ENCODE data around the gene PPP1R3A.
"Not testable (repeated sequence)": the region's sequence is repeated elsewhere in the genome, so short reads cannot be mapped to it uniquely, and the experiment has no call there.

PPP1R3A gene

DNA sequence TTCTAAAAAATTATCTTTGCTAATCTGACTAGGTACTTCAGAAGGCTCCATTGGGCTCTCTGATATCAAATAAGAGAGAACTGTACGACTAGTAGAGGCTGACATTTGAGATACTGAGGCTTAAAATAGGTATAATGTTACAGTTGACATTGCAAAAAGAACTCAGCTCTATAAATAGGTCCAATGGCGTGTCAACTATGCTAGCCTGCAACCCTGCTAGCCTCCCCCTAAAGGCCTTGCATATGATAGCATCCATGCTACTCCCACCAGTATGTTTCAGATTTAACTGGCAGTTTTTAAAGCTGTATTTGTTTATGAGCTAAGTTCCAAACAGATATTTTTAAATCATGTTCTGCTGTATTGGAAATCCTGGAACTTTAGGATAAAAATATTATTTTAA, at the start of gene PPP1R3A:
Gene PPP1R3A, minus strand, starts transcription at position 64 of the 400 bp plus-strand sequence. Its CDS starts 13 bp downstream, at position 51.
- DNase-seq, result no peak

- DNase-seq, result no peak
Measured at GRCh38 chr7:113963356-113963755, 44.5 kb upstream of the PPP1R3A start.

DNA sequence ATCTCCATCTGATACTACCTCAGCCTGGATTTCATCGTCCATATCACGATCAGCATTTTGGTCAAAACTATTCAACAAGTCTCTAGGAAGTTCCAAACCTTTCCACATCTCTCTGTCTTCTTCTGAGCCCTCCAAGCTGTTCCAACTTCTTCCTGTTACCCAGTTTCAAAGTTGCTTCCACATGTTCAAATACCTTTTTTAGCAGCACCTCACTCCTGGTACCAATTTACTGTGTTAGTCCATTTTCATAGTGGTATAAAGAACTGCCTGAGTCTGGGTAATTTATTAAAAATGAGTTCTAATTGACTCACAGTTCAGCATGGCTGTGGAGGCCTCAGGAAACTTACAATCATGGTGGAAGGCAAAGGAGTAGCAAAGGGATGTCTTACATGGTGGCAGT, 41.1 kb upstream of the PPP1R3A start:
- no peak for DNase-seq

DNA sequence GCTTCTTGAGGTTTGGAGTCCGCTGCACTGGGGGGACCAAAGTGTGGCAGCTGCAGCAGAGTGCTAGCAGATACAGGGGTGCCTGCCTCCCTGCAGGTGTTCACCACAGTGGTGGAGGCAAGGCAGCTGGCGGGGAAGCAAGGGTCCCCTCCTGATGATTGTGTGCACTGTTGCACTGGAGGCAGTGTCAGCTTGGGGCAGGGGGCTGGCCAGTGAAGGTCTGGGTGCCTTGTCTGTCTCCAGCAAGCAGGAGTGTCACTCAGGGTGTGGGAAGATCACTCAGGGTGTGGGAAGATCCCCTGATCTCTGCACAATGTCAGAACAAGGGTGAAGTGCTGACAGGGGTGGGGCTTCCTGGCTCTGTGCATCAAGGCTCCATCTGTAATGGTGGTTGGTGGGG, 36.3 kb upstream of the PPP1R3A start:
- no peak for DNase-seq

GRCh38 chr7:113953553-113953952, 34.7 kb upstream of the PPP1R3A start:
- DNase-seq, result no peak

- no peak for DNase-seq
Measured at GRCh38 chr7:113945018-113945938, 26.5 kb upstream of the PPP1R3A start.

DNA sequence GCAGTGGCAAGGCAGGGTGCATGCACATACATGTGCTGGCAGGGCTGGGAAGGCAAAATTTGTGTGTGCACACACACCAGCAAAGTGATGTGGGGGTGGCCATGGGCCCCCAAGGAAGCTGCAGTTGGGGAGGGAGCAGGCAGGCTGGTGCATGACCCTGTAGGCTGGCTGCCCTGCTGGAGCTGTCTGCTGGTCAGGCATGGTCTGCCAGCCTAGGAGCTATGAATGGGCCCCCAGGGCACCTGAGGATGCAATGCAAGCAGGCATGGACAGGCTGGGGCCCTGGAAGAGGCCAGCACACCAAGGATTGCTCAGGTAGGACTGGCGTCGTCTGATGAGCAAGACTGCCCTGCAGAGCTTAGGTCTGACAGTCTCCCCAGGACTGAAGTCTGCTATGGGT, 18.2 kb upstream of the PPP1R3A start:
- DNase-seq, result no peak

- DNase-seq, result no peak
Measured at GRCh38 chr7:113936535-113936934, 17.7 kb upstream of the PPP1R3A start.

- not testable (repeated sequence) for DNase-seq
Measured at GRCh38 chr7:113929389-113929788, 10.6 kb upstream of the PPP1R3A start.

DNA sequence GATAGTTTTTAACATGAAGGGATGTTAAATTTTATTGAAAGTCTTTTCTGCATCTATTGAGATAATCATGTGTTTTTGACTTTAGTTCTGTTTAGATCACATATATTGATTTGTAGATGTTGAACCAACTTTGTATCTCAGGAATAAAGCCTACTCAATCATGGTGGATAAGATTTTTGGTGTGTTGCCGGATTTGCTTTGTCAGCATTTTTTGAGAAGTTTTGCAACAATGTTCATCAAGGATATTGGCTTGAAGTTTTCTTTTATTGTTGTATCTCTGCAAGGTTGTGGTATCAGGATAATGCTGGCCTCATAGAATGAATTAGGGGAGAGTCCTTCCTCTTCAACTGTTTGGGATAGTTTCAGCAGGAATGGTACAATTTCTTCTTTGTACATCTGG, 9.3 kb upstream of the PPP1R3A start:
- no peak for DNase-seq

DNA sequence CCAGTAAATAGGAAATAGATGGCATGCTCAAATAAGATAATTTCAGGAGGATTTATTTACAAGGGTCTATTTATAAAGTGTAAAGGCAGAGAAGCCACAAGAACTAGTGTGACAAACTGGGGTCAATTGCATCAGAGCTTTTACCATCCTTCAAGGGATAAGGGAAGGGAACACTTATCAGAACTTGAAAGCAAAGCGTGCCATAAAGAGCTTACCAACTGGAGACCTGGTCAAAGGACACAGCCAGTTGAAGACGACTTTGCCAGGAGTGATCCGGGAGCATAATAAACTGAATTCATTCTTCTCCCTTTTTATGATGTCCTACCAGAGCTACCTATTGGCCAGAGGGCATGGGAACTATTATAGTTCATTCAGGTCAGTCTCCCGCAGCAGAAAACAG, 3.2 kb upstream of the PPP1R3A start:
- no peak for DNase-seq

DNA sequence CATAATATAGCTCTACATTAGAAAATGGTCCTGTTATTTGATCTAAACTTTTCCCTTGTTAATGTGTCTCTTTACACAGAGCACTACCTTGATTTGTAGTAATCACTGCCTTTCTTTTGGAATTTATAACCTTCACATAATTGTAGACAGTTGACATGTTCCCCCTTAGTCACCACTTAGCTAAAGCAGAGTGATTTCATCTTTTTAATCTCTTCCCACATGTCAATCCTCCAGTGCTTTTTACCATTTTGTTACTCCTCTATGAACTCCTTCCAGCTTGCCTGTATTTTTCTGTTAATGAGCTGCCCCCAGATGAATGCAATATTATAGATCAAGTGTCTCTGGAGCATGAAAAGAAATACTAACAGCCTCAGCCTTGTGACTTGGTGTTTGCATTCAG, 2.6 kb upstream of the PPP1R3A start:
- no peak for DNase-seq

DNA sequence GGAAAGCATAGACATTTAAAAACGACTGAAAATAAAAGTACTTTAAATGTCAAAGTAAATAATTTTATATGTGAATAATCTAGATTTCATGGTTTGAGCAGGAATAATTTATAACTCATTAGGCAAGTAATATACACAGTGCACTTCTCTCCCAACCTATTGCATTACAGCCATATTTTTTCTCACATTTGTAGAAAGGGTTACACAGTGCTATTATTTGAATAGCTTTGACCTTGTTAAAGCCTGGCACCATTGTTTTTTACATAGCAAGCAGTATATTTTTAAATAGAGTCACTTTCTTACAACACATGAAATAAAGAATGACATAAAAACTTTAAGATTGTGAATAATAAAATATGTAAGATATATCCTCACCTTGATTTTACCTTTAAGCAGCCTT, 969 bp downstream of the PPP1R3A start:
- DNase-seq, result no peak

GRCh38 chr7:113915956-113916355, 2.9 kb downstream of the PPP1R3A start:
- peak; percentile 35 for DNase-seq

GRCh38 chr7:113912876-113913275, 5.9 kb downstream of the PPP1R3A start:
- DNase-seq, result no peak

- DNase-seq, result no peak
Measured at GRCh38 chr7:113907617-113908016, 11.2 kb downstream of the PPP1R3A start.

DNA sequence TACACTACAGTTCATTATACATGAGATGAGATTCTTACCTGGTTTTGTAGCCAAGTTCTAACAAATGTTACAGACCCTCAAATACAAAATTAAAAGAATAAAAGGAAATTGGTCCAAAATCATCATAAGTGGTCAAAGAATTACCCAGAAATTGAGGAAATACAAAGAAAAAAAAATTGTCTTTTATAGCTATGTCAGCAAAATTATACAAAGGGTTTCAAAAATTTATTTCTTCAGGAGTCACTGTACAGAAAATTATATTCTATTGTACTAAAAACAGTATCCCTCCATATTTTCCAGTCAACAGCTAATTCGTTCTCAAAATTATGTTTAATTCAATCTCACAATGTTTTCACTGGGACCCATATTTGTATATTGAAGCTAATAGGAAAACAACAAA, 14.3 kb downstream of the PPP1R3A start:
- DNase-seq, result no peak

DNA sequence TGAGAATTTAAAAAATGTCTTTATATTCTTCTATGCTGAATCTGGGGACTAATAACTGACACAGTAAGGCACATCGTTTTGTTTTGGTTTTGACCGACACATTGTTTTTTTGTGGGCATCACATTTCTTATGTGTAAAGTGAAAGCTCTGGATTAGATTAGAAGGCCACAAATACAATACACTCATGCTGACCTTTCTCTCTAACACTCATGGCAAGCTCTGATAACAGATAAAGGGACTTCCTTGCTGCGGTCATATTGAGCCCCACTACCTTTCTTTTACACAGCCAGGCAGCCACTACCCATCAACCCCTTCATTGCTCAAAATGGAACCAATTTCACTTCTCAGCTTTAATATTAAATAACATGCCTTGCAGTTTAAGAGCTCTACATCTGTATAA, 26.0 kb downstream of the PPP1R3A start:
- DNase-seq, result no peak

DNA sequence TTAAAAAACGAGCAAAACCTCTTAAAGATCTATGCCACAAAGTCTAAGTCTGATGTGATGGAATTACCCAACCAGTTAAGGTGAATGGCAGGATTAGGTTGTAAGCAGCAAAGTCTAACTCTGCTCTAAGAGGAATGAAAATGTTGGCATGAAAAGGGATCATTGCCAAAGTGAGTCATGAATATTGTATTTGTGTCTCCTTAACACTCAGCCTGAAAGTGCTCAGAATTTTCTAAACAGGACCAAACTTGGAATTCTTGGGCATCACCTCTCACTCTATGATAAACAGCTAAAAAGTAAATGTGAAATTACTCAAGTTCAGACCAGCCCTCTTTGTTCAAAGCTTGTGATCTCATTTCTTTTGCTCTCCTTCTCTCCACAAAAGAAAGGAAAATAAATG, 27.0 kb downstream of the PPP1R3A start:
- DNase-seq, result peak; percentile 73

GRCh38 chr7:113891031-113891350, 27.8 kb downstream of the PPP1R3A start:
- no peak for DNase-seq

- DNase-seq, result peak; percentile 68
Measured at GRCh38 chr7:113890331-113891030, 28.3 kb downstream of the PPP1R3A start.

- no peak for DNase-seq
Measured at GRCh38 chr7:113883096-113883495, 35.7 kb downstream of the PPP1R3A start.

DNA sequence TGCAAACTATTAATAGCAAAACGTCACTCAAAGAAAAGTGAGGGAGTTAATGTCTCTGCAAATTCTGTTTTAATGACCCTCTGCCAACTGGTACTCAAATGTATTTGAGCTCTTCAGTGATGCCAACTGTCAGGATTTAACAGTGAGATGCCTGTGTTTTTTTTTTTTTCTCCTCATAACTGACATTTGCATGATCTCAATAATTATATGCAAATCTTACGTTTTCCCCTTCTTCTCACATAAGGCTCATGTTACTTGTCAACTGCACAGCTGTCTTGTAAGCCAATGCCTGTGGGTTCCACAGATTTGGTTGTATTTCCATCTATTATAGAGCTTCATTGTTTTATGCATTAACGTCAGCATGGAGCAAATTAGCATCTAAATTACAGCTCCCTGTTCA, 38.2 kb downstream of the PPP1R3A start:
- DNase-seq, result no peak

DNA sequence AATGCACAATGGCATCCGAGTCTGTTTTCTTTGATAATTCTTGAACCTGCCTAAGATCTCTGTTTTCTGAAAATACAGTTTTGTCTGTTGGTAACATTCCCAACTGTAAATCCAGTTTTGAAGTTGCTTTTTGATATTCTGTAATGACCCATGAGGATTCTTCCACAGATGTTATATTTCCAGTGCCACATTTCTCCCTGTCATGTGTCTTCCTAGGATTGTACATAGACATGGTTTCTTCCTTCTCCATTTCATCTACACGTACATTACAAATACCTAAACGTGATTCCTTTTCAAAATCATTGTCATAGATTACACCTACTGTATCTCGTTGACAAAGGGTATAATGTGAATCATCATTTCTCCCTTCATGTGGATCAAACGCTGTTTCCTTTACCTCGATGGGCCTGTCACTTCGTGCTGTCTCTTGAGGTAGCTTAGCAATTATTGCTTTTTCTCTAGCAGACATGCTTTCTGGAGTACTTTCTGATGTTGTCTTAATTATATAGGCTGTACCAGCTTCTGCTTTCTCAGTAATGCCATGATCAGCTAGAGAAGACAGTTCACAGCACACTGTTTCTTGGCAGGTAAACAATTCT, 40.3 kb downstream of the PPP1R3A start:
- no peak for DNase-seq

Measured in fibroblast of skin of right biceps (primary cell).